GM19025 (cell line): ENCODE results near the gene TENM4.
"Not testable (repeated sequence)": the region's sequence is repeated elsewhere in the genome, so short reads cannot be mapped to it uniquely, and the experiment has no call there.

ENCODE experiments used
- ATAC-seq: cut with Tn5 transposase; IDR thresholded peaks from one replicate; pipeline ENCODE4 v1.9.1; 2021; ENCODE audit warnings: mild to moderate bottlenecking, low read depth, moderate library complexity; ENCODE audit not compliant: unreplicated experiment

TENM4 gene

DNA sequence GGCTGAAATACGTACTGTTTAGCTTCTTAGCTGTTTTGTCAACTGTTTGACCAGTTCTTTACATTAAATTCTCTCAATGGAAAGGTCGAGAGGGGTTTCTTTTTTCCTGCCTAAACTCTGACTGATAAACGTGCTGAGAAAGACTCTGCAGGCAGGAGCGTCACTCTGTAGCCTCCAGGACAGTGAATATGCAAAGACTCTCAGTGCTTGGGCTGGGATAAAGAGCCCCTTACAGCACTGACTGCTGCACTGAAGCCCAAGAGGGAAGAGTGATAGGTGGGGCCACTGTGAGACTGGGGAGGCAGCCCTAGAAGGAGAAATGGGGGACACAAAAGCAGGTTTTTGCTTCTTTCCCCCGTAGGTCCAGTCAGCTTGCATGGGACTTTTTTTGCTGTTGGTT lies 213.5 kb downstream of the TENM4 start:
- no peak for ATAC-seq

DNA sequence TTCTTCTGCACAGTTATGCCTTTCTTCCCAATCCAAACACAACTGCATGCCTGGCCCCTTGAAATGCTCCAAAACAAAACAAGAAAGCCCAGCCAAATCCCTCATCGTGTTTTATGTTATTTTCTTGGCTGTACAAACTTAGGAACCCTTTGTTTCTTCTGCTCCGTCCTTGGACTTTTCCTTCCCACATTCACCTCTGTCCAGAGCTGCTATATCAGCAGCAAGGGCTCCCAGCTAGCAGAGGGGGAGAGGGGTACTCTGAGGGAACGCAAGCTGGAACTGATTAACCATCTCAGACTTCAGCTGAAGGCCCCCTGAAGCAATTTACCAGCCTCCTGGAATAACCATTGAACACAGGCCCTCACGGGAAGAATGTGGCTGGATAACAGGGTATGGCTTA lies 214.7 kb downstream of the TENM4 start:
- ATAC-seq: no peak

DNA sequence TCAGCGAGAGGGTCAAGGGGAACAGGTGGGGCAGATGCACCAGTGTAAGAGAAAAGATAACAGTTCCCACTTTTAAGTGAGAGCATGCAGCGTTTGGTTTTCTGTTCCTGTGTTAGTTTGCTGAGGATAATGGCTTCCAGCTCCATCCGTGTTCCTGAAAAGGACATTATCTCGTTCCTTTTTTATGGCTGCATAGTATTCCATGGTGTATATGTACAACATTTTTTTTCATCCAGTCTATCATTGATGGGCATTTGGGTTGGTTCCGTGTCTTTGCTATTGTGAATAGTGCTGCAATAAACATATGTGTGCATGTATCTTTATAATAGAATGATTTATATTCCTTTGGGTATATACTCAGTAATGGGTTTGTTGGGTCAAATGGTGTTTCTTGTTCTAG lies 218.7 kb downstream of the TENM4 start:
- ATAC-seq: not testable (repeated sequence)

GRCh38 chr11:79221444-79222130 lies 219.2 kb downstream of the TENM4 start:
- no peak for ATAC-seq

DNA sequence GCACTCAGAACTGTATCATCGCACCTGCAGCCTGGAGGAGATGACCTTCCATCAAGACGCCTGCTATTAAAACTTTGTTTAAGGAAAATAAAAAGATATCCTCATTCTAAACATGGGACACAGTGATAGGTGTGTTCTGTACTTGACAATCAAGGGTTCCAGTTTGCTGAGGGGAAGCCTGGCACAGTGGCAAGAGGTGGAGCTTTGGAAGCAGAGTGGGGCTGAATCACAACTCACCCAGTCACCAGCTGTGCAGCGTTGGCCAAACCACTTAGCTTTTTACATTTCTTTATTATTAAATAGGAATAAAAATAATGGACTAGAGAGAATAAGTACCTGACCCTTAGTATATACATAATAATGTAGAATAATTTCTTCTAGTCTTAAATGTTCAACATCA lies 220.7 kb downstream of the TENM4 start:
- no peak for ATAC-seq

GRCh38 chr11:79219186-79220045 lies 221.4 kb downstream of the TENM4 start:
- ATAC-seq: no peak

- no peak for ATAC-seq
These were observed 228.1 kb downstream of the TENM4 start for GRCh38 chr11:79212741-79213190.

- ATAC-seq: no peak
These were observed 231.1 kb downstream of the TENM4 start for GRCh38 chr11:79209540-79210266.

- peak; percentile 47 for ATAC-seq
These were observed 232.7 kb downstream of the TENM4 start for GRCh38 chr11:79208126-79208525.

- no peak for ATAC-seq
These were observed 233.9 kb downstream of the TENM4 start for GRCh38 chr11:79206951-79207350.

- ATAC-seq: no peak
These were observed 235.0 kb downstream of the TENM4 start for GRCh38 chr11:79205786-79206185.

GRCh38 chr11:79201677-79202347 lies 239.0 kb downstream of the TENM4 start:
- ATAC-seq: no peak

- no peak for ATAC-seq
These were observed 240.3 kb downstream of the TENM4 start for GRCh38 chr11:79200398-79201070.

- no peak for ATAC-seq
These were observed 241.0 kb downstream of the TENM4 start for GRCh38 chr11:79199729-79200354.

DNA sequence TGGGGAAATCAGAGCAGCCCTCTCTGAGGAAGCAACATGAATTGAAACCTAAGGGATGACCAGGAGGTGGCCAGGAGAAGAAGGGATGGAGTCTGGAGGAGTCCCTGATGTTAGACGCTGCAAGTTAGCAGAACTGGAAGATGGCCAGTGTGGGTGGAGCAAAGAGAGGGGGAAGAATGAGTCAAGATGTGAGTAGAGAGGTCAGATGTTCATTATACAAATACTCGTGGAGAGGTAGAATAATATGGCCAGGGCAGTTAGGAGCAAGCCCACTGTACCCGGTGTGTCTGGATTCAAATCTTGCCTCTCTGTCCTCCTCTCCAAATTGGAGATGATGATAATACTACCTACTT lies 242.0 kb downstream of the TENM4 start:
- no peak for ATAC-seq

DNA sequence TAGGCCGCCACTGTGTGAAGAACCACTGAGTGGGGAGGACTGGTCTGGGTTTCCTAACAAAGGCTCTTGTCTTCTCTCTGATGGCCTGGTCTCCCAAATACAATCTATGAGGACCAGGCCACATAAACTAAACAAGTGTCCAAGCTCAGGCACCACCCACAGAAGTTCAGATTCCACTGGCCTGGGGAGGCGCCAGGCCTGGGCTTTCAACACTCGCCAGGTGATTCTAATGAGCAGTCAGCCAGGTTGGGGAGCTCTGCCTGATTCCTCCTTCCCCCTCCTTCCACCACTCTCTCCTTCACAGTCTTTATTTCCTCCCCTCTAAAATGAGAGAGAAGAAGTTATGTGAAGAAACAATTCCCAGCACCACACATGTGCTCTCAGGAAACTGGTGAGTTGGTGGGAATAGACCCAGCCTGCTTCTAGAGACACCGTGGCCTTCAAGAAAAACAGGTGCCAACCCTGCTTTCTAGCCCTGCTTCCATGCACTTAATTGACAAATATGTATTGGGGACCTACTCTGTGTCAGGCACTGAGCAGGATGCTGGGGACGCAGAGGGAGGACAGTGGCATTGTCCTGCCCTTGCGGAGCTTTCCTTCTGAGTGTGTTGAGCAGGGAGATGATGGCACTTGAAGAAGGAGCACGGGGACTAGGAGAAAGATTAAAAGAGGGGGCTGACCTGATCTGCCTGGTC lies 242.5 kb downstream of the TENM4 start:
- ATAC-seq: no peak

DNA sequence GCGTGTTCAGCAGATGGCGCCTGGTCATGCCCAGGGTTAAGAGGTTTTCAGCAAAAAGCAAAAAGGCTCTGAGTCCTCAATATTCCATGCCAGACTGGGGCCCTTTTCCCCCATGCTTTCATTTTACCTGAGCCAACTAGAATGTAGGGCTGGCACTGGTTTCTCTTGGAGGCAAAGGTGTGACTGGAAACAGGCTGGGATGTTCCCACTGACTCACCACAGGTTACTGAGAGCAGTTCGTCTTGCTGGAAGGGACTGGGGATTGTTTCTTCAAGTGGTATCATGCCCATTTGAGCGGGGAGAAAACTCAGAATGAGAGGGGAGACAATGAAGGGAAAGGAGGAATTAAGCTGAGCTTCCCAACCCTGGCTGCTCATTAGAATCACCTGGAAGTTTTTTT lies 243.9 kb downstream of the TENM4 start:
- ATAC-seq: no peak

- ATAC-seq: no peak
These were observed 245.6 kb downstream of the TENM4 start for GRCh38 chr11:79195209-79195608.

DNA sequence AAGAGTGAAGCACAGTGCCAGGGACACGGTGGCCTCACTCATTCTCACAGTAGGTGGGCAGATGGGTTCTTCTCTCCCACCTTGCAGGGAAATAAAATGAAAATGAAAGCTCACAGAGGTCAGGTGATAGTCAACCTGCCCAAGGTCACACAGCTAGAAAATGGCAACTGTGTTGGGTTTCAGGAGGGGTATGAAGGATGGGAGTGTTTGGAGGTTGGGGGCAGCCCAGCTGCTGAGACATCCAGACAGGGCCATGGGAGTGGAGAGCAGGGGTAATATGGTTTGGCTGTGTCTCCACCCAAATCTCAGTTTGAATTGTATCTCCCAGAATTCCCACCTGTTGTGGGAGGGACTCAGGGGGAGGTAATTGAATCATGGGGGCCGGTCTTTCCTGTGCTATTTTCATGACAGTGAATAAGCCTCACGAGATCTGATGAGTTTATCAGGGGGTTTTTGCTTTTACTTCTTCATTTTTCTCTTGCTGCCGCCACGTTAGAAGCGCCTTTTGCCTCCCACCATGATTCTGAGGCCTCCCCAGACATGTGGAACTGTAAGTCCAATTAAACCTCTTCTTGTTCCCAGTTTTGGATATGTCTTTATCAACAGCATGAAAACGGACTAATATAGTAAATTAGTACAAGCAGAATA lies 247.0 kb downstream of the TENM4 start:
- ATAC-seq: no peak
